ENCODE data around the gene PRPF6.

Gene PRPF6

DNA sequence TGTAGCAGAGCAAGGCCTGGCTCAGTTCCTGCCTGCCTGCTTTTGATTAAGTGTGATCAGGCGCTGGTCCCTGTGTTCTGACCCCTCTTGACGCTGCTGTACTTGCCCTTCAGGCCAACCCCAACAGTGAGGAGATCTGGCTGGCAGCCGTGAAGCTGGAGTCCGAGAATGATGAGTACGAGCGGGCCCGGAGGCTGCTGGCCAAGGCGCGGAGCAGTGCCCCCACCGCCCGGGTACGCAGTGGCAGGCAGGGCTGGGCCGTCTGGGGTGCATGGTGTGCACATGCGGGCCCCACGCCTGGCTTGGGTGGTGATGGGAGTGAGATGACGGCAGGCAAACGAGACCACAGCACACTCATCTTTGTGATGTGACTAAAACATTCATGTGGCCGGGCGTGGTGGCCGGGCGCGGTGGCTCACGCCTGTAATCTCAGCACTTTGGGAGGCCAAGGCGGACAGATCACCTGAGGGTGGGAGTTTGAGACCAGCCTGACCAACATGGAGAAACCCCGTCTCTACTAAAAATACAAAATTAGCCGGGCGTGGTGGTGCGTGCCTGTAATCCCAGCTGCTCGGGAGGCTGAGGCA, 45.0 kb downstream of the PRPF6 start:
- Mint-ChIP-seq H3K4me1 (no peaks in the 10 kb centered on the region), H3K36me3 (peaks cover 77% of the 10 kb centered on the region), H3K4me3 (no peak overlapping the region), H3K27me3 (no peaks in the 10 kb centered on the region), H3K9me3 (no peaks in the 10 kb centered on the region), H3K27ac (no peak overlapping the region)
- no peak for ATAC-seq

DNA sequence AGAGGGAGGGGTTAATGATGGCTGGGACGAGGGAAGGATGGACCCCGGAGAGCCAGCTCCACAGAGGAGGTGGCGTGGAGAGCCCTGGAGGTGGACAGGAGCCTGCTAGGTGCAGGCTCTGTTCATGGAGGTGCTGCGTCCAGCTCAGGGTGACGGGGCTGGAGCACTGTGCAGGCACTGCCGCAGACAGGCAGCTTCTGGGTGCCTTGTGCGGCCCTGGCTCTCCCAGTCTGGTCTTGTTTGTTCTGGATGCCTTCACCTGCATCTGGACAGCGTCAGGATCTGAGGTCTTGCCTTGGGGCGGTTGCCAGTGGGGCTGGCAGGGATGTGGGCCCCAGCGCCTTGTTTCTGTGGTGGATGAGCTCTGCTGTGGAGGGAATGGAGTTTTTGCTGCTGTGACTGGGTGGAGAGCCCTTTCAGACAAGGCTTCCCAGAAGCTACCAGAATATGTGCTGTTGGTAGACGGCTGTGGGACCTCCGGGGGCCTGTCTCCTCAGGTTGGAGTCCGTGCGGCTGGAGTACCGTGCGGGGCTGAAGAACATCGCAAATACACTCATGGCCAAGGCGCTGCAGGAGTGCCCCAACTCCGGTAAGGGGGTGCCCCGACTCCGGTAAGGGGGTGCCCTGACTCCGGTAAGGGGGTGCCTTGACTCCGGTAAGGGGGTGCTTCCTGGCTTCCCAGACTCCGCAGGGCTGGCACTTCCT, 47.2 kb downstream of the PRPF6 start:
- Mint-ChIP-seq H3K4me3 (no peak overlapping the region), H3K27me3 (no peaks in the 10 kb centered on the region), H3K27ac (no peak overlapping the region), H3K36me3 (peaks cover 81% of the 10 kb centered on the region), H3K4me1 (no peaks in the 10 kb centered on the region), H3K9me3 (no peaks in the 10 kb centered on the region)
- ATAC-seq: no peak

DNA sequence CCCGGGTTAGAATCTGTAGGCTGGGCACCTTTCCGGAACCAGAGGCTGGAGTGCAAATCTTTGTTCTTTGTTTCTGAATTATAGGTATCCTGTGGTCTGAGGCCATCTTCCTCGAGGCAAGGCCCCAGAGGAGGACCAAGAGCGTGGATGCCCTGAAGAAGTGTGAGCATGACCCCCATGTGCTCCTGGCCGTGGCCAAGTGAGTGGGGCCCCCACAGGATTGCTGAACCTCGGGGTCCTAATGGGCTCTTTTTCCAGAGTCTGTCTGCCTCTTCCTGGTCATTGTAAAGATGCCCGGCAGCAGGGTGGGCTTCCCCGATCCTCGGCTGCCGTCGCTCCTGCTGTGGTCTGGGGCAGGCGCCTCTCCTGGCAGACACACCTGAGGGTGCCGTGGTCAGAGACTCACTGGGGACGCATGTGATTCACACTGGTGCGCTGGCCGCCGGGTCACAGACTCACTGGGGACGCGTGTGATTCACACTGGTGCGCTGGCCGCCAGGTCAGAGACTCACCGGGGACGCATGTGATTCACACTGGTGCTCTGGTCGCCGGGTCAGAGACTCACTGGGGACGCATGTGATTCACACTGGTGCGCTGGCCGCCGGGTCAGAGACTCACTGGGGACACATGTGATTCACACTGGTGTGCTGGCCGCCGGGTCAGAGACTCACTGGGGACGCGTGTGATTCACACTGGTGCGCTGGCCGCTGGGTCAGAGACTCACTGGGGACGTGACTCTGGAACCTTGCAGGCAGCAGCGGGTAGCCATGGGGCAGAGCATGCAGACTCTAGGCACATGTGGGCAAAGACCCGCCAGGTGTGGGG, 48.6 kb downstream of the PRPF6 start:
- H3K36me3 Mint-ChIP-seq: peaks cover 81% of the 10 kb centered on the region
- H3K9me3 Mint-ChIP-seq: no peaks in the 10 kb centered on the region

DNA sequence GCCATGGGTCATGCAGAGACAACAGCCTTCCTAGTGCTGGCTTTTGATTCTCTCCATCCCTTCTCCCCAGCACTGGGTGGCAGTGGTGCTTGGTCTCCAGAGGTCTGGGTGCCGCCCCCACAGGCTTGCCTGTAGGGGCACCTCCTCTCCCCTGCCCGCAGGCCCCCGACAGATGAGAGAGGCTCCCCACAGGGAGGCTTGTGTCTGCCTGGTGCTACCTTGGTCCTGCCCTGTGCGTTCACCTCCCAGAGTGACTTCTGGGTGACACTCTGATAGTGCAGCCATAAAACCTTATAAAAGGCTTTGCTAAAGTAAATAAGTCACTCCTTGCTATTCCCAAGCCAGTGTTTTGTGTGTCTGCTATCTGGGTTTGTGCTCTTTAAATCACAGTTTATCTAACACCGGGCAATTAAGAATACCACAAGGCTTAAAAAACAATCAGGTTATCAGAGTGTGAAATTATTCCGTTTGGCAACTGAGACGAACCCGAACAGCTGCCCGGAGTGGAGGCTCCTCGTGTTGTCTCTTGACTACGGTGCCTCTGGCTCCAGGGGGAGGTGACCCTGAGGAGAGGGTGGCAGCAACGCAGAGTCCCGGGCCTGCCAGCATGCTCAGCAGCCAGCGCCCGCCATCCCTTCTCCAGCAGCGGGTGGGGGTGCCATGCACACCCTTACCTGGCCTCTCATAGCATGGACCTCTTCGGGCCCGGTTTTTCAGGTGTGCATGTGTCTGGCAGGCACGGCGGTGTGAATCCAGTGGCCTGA, 49.6 kb downstream of the PRPF6 start:
- peaks cover 13% of the 10 kb centered on the region for H3K4me1 Mint-ChIP-seq
- H3K4me3 Mint-ChIP-seq: no peak overlapping the region
- H3K27me3 Mint-ChIP-seq: no peaks in the 10 kb centered on the region
- ATAC-seq: no peak
- H3K9me3 Mint-ChIP-seq: no peaks in the 10 kb centered on the region
- peaks cover 76% of the 10 kb centered on the region for H3K36me3 Mint-ChIP-seq
- H3K27ac Mint-ChIP-seq: no peak overlapping the region

More for the DNA sequence above, 48.6 kb downstream of the PRPF6 start:
- Mint-ChIP-seq H3K4me1 (peaks cover 4% of the 10 kb centered on the region), H3K4me3 (no peak overlapping the region), H3K27me3 (no peaks in the 10 kb centered on the region), H3K27ac (no peak overlapping the region)
- no peak for ATAC-seq

DNA sequence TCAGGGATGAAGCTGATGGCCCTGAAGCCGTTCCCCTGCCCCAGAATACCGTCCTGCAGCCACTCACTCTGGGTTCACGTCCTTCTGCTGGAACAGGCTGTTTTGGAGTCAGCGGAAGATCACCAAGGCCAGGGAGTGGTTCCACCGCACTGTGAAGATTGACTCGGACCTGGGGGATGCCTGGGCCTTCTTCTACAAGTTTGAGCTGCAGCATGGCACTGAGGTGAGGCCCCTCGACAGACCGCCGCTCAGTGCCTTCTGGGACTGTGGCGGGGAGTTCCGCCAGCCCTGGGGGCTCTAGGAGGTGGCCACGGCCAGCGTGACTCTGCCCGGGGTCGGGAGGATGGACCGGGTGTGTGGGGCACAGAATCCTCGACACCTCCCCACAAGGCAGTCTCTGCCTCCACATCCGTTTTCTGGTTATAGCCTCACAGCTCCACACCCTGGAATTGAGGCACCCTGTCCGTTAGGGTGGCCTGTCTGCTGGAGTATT, 50.9 kb downstream of the PRPF6 start:
- peaks cover 67% of the 10 kb centered on the region for H3K36me3 Mint-ChIP-seq
- no peak overlapping the region for H3K27ac Mint-ChIP-seq
- H3K9me3 Mint-ChIP-seq: no peaks in the 10 kb centered on the region
- no peak overlapping the region for H3K4me3 Mint-ChIP-seq
- H3K27me3 Mint-ChIP-seq: no peaks in the 10 kb centered on the region
- no peak for ATAC-seq
- H3K4me1 Mint-ChIP-seq: peaks cover 13% of the 10 kb centered on the region

DNA sequence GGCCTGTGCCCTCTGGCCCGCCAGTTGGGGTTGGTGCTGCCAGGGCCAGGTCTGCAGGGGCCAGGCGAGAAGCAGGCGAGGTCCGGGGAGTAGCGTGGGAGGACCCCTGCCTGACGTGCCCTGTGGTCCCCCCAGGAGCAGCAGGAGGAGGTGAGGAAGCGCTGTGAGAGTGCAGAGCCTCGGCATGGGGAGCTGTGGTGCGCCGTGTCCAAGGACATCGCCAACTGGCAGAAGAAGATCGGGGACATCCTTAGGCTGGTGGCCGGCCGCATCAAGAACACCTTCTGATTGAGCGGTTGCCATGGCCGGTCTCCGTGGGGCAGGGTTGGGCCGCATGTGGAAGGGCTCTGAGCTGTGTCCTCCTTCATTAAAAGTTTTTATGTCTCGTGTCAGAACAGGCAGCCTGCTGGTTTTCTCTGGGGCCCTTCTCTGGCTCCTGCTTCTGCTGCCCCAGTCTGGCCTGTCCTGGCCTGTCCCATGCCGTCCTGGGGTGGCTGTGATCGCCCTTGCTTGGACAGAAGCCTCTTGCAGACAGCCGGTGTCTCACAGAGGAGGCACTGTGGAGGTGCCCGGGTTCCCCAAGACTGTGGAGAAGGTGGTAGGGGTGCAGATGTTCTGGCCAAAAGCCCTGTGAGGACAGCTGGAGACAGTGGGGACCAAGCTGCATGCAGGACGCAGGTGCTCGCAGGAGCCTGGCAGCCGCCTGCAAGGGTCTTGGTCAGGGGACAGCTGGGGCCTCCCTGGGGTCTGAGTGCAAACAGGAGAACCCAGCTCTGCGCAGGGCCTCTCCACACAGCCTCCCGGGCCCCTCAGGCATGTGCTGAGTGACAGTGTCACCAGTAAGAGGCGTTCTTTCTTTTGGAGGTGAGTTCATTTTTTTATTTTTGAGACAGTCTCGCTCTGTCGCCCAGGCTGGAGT, 52.0 kb downstream of the PRPF6 start:
- Mint-ChIP-seq H3K9me3 (no peaks in the 10 kb centered on the region), H3K27me3 (peaks cover 10% of the 10 kb centered on the region), H3K4me1 (peaks cover 20% of the 10 kb centered on the region), H3K36me3 (peaks cover 56% of the 10 kb centered on the region), H3K4me3 (no peak overlapping the region), H3K27ac (no peak overlapping the region)
- peak; percentile 37 for ATAC-seq

DNA sequence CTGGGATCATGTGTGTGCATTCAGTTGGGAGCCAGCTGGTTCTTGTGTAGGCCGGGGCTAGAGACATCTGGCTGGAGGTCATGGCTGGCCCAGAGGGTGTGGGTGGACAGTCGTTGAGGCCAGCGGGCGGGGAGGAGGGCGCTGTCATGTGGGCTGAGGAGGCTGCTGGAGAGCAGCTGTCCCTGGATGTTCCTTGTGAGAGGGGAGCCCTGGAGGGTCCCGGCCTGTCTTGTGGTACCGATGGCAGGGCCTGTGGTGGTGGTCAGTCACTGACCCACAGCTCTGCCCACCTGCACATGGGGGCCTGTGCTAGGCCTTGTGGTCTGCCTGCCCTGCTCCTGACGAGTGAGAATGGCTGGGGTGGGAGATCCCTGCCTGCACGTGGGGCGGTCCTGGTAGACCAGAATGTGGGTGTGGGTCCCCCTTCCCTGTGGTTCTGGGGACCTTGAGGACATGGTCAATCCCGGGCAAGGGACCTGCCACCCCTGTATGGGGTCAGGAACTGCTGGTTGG, 53.1 kb downstream of the PRPF6 start:
- Mint-ChIP-seq H3K4me3 (no peak overlapping the region), H3K27me3 (peaks cover 10% of the 10 kb centered on the region), H3K36me3 (peaks cover 50% of the 10 kb centered on the region), H3K27ac (no peak overlapping the region), H3K9me3 (no peaks in the 10 kb centered on the region), H3K4me1 (peaks cover 21% of the 10 kb centered on the region)
- no peak for ATAC-seq

DNA sequence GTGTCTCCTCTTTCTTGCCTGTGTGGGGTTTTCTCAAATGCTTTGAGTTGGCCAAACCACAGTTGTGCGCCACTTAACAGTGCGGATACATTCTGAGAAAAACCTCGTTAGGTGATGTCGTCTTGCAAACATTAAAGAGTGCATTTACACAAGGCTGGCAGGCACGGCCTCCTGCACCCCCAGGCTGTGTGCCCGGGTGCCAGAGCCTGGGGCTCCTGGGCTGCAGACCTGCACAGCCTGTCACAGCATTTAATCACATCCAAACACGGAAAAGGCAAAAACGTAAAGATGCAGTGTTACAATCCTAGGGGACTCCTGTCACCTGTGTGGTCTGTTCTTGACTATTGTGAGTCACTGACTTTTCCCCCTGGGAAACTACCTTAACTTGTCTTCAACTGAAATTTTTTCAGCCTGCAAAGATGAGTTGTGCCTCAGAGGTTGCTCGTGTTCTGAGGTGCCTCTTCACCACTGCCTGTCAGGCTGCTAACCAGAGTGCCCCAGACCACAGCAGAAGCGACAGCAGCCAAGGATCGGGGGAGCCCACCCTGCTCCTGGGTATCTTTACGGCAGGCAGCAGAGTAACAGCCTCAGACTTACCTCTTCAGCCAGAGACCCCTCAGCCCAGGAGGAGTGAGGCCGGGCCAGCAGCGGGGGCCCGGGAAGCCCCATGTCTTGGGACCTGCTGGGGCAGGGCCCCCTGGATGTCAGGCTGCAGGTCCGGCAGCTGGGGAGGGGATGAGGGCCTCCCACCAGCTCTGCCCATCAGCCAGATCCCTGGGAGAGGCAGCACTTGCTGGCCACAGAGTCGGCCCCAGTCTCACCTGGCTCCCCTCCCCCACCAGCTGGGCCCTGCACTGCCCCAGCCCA, 54.4 kb downstream of the PRPF6 start:
- peaks cover 31% of the 10 kb centered on the region for H3K4me1 Mint-ChIP-seq
- H3K27me3 Mint-ChIP-seq: peaks cover 10% of the 10 kb centered on the region
- no peaks in the 10 kb centered on the region for H3K9me3 Mint-ChIP-seq
- no peak for ATAC-seq
- no peak overlapping the region for H3K4me3 Mint-ChIP-seq
- H3K36me3 Mint-ChIP-seq: peaks cover 37% of the 10 kb centered on the region
- H3K27ac Mint-ChIP-seq: no peak overlapping the region

DNA sequence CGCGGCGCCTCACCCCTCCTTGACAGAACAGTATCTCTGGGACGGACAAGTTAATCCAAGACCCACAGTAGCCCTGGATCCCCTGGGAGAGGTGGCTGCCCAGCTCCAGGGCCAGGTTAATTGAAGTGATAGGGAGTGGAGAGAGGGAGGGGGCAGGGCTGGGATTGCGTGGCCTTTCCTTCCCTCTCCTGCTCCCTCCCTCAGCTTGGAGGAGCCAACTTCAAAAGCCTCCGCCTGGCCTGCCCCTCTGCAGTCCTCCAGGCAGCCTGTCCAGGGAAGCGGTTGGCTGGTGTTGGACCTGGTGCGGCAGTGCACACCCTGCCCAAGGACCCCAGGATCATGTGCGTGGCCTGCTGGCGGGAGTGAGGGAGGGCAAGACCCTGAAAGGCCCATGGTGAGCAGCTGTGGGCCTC, 55.0 kb downstream of the PRPF6 start, which contains the start of gene C20orf204:
Gene C20orf204 (plus strand): TSS at position 250 of the 413 bp plus-strand sequence. CDS start 142 bp downstream, at position 392.
- Mint-ChIP-seq H3K27me3 (peaks cover 10% of the 10 kb centered on the region), H3K4me3 (no peak within 1 kb of the TSS), H3K4me1 (peaks cover 31% of the 10 kb centered on the region), H3K27ac (no peak within 1 kb of the TSS), H3K36me3 (peaks cover 31% of the 10 kb centered on the region), H3K9me3 (no peaks in the 10 kb centered on the region)
- no peak for ATAC-seq

DNA sequence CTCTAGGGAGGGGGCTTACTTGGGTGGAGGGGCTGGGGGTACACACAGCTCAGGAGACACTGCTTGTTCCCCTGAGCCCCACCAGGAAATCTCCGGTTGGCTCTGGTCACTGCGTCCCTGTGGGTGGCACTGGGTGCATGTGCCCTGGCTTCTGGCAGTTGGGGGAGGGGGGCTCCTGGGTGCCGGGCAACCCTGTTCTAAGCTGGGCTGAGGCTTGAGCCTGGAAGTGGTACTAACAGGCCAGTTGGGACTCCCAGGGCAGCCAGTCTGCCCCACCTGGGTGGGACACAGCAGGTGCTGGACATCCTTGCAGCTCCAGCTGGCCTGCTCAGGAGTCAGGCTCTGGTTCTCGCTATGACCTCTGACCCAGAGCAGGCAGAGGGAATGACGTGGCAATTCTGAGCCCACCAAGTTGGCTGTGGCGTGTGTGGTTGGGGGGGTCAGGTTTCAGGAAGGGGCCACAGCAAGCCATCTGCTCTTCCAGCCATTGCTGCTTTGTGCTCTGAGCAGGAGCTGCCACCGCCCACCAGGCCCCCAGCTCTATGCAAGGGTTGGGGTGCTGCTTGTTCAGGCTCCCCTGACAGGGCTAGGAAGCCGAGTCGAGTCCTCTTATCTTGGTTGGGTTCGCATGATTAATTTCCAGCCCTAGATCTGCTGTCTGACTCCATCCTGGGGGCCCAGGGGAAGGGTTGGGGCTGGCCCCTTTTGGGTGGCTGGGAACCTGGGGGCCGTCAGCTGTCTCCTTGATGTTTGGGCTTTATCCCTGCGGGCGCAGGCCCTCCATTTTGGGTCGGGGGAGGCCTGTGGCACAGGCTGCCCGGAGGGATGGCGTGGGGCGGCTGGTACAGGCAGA, 55.6 kb downstream of the PRPF6 start:
- H3K4me3 Mint-ChIP-seq: no peak overlapping the region
- no peak overlapping the region for H3K27ac Mint-ChIP-seq
- H3K36me3 Mint-ChIP-seq: peaks cover 24% of the 10 kb centered on the region
- no peak for ATAC-seq
- peaks cover 31% of the 10 kb centered on the region for H3K4me1 Mint-ChIP-seq
- H3K9me3 Mint-ChIP-seq: no peaks in the 10 kb centered on the region
- H3K27me3 Mint-ChIP-seq: peaks cover 10% of the 10 kb centered on the region

DNA sequence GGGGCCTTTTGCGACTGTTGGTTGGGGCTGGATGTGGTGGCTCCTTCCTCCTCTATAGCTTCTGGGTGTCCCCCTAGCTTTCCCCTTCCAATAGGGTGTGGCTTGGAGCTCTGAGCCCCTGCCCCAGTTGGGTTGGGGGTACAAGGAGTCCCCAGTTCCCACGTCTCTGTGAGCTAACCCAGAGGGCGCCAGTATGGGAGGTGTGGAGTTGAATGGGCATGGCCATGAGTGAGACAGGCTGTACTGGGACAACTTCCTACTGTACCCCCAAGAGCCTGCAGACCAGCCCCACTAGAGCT, 56.2 kb downstream of the PRPF6 start:
- no peaks in the 10 kb centered on the region for H3K9me3 Mint-ChIP-seq
- H3K36me3 Mint-ChIP-seq: peaks cover 19% of the 10 kb centered on the region
- ATAC-seq: no peak
- H3K27ac Mint-ChIP-seq: no peak overlapping the region
- peaks cover 34% of the 10 kb centered on the region for H3K4me1 Mint-ChIP-seq
- H3K4me3 Mint-ChIP-seq: no peak overlapping the region
- H3K27me3 Mint-ChIP-seq: peaks cover 10% of the 10 kb centered on the region

DNA sequence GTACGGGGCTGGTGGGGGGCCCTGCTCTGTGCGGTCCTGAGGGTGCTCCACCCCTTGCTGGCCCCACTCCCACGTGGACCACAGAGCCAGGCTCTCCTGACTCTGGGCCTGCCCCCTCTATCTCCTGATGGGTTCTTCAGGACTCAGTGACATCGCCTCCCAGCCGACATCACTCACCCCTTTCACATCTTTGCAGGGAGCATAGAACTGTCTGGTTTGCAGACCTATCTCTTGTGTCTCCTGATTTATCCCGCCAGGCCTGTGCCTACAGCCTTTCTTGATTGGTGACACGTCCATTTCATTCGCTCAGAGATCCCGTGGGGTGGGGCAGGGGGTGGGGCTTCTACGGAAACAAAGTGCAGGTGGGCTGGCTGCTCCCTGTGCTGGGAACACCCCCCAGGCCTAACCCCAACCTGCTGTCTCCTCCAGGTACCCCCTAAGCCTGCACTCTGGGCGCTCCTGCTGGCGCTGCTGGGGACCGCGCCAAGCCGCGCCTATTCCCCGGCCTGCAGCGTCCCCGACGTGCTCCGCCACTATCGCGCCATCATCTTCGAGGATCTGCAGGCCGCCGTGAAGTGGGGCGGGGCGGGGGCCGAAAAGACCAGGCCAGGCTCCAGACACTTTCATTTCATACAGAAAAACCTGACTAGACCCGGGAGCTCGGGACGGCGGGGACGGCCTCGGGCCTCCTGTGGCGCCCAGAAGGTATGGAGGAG, 56.7 kb downstream of the PRPF6 start:
- peak overlapping the region; percentile 31 for H3K4me3 Mint-ChIP-seq
- H3K27me3 Mint-ChIP-seq: peaks cover 10% of the 10 kb centered on the region
- H3K9me3 Mint-ChIP-seq: no peaks in the 10 kb centered on the region
- peaks cover 36% of the 10 kb centered on the region for H3K4me1 Mint-ChIP-seq
- peaks cover 19% of the 10 kb centered on the region for H3K36me3 Mint-ChIP-seq
- no peak overlapping the region for H3K27ac Mint-ChIP-seq
- no peak for ATAC-seq

All from stimulated activated memory B cell treated with anti-CD40 and anti-IgM and Interleukin-4, amounts not matched to agents 10 μg/mL and 1 μg/mL and 100 μg/mL, for 72 hours (primary cell).